Measurements from ENCODE around the gene LIPI. TPM values are rescaled to one million over a fixed set of nuclear protein-coding genes. Genes with fewer than 3 reads are reported as not detected.
"Not testable (repeated sequence)": the region's sequence is repeated elsewhere in the genome, so short reads cannot be mapped to it uniquely, and the experiment has no call there.

Gene LIPI
- total and polyA plus RNA-seq, 2 experiments from 2014 or later, result not detected

DNA sequence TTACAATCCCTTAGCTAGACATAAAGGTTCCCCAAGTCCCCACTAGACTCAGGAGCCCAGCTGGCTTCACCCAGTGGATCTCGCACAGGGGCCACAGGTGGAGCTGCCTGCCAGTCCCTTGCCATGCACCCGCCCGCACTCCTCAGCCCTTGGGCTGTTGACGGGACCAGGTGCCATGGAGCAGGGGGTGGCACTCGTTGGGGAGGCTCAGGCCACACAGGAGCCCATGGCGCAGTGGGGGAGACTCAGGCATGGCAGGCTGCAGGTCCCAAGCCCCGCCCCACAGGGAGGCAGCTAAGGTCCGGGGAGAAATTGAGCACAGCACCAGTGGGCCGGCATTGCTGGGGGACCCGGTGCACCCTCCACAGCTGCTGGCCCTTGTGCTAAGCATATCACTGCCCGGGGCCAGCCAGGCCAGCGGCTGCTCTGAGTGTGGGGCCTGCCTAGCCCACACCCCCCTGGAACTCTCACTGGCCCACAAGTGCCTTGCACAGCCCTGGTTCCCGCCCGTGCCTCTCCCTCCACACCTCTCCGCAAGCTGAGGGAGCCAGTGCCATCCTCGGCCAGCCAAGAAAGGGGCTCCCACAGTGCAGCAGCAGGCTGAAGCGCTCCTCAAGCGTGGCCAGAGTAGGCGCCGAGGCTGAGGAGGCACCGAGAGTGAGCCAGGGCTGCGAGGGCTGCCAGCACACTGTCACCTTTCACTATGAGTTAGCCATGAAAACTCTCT, 117.8 kb downstream of the LIPI start:
- TF ChIP-seq EZH2 (IDR thresholded peaks at IDR 0.05; ENCODE audit: insufficient read depth, poor library complexity, severe bottlenecking) (no peak), EZH2phosphoT487 (IDR thresholded peaks at IDR 0.05; ENCODE audit: insufficient read depth, low read depth) (no peak)
- in situ Hi-C loops (cut with MboI), result no loop called here
- no peaks in the 10 kb centered on the region for H3F3A ChIP-seq (ENCODE audit: insufficient read depth)
- no peaks in the 10 kb centered on the region for H4K20me1 ChIP-seq (ENCODE audit: insufficient read depth)
- H3K9ac ChIP-seq, result no peak overlapping the region
- H3K9me3 ChIP-seq (ENCODE audit: low read depth), result no peaks in the 10 kb centered on the region
- 49 to 56% methylated on average over 19 to 21 of the region's 22 CpGs for WGBS, 2 experiments (ENCODE audit: low coverage in 1 of 2, low lambda C conversion rate in 2 of 2, missing lambda C conversion rate in 2 of 2)
- H3K27ac ChIP-seq, result no peak overlapping the region
- H3K36me3 ChIP-seq (ENCODE audit: low read depth), result no peaks in the 10 kb centered on the region
- H3K4me2 ChIP-seq (ENCODE audit: unreplicated experiment), result no peak overlapping the region
- no peak overlapping the region for H3K4me3 ChIP-seq
- no peaks in the 10 kb centered on the region for H3K27me3 ChIP-seq (replicated peaks; ENCODE audit: insufficient read depth)
- no peaks in the 10 kb centered on the region for H3K9me2 ChIP-seq (ENCODE audit: insufficient read depth)
- DNase-seq, result no peak
- no peaks in the 10 kb centered on the region for H3K79me2 ChIP-seq (ENCODE audit: insufficient read depth)
- H3K4me1 ChIP-seq (ENCODE audit: insufficient read depth), result no peaks in the 10 kb centered on the region
- H2AFZ ChIP-seq, result no peak overlapping the region

GRCh38 chr21:14090184-14090583, 120.6 kb downstream of the LIPI start:
- in situ Hi-C loops (cut with MboI), result not testable (repeated sequence)

GRCh38 chr21:14088391-14088790, 122.4 kb downstream of the LIPI start:
- Histone ChIP-seq H3K4me3 (no peak overlapping the region), H3K9me3 (ENCODE audit: low read depth) (no peaks in the 10 kb centered on the region), H3K9ac (no peak overlapping the region), H3K27ac (no peak overlapping the region), H3F3A (ENCODE audit: insufficient read depth) (no peaks in the 10 kb centered on the region), H4K20me1 (ENCODE audit: insufficient read depth) (no peaks in the 10 kb centered on the region), H3K36me3 (ENCODE audit: low read depth) (no peaks in the 10 kb centered on the region), H2AFZ (no peak overlapping the region), H3K4me2 (ENCODE audit: unreplicated experiment) (no peak overlapping the region), H3K4me1 (ENCODE audit: insufficient read depth) (no peaks in the 10 kb centered on the region), H3K27me3 (replicated peaks; ENCODE audit: insufficient read depth) (no peaks in the 10 kb centered on the region), H3K9me2 (ENCODE audit: insufficient read depth) (no peaks in the 10 kb centered on the region), H3K79me2 (ENCODE audit: insufficient read depth) (no peaks in the 10 kb centered on the region)
- DNase-seq, result no peak
- WGBS, 2 experiments (ENCODE audit: low coverage in 1 of 2, low lambda C conversion rate in 2 of 2, missing lambda C conversion rate in 2 of 2), result 66 to 73% methylated on average over 6 of the region's 6 CpGs
- TF ChIP-seq EZH2phosphoT487 (IDR thresholded peaks at IDR 0.05; ENCODE audit: insufficient read depth, low read depth) (no peak), EZH2 (IDR thresholded peaks at IDR 0.05; ENCODE audit: insufficient read depth, poor library complexity, severe bottlenecking) (no peak)
- in situ Hi-C loops (cut with MboI), result no loop called here

More at GRCh38 chr21:14090184-14090583, 120.6 kb downstream of the LIPI start:
- not testable (repeated sequence) for H3K4me2 ChIP-seq (ENCODE audit: unreplicated experiment); H3K9ac ChIP-seq; H3F3A ChIP-seq (ENCODE audit: insufficient read depth); H2AFZ ChIP-seq; H4K20me1 ChIP-seq (ENCODE audit: insufficient read depth); H3K9me2 ChIP-seq (ENCODE audit: insufficient read depth); H3K4me1 ChIP-seq (ENCODE audit: insufficient read depth); H3K36me3 ChIP-seq (ENCODE audit: low read depth); H3K27ac ChIP-seq; H3K27me3 ChIP-seq (replicated peaks; ENCODE audit: insufficient read depth); H3K4me3 ChIP-seq; H3K79me2 ChIP-seq (ENCODE audit: insufficient read depth); DNase-seq; H3K9me3 ChIP-seq (ENCODE audit: low read depth)

DNA sequence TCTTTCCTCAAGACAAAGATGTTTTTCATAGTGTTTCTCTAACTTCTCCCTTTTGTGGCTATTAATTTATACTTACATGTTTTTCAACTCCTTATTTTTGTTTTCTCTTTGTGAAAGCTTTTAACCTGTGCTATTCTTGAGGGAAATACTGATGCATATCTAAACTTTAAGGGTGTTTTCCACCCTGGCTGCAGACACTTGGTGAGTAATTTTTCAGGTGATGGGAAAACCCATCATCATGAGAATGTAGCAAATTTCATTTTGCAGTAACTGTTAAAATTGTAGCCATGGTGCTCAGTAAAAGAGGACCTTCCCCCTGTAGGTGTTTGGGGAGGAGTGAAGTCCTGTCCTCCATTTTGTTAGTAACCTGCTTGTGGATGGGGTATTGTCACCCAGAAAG, 124.2 kb downstream of the LIPI start:
- Histone ChIP-seq H3K79me2 (ENCODE audit: insufficient read depth) (no peaks in the 10 kb centered on the region), H4K20me1 (ENCODE audit: insufficient read depth) (no peaks in the 10 kb centered on the region)
- in situ Hi-C loops (cut with MboI), result no loop called here

DNA sequence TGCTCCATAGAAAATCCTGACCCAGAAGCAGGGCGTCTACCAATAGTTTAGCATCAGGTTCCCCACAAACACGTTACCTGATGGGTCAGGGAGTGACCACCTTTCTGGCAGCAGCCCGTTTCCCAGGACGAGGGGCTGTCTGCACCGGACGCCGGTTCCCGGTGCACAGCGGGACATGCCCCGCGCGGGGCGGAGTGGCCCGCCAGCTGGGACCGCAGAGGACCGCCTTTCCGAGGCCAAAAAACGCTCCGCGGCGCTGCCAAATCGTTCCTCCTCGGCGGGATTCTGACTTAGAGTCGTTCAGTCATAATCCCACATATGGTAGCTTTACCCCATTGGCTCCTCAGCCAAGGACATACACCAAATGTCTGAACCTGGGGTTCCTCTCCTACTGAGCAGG, 126.1 kb downstream of the LIPI start:
- H3K9me2 ChIP-seq (ENCODE audit: insufficient read depth), result no peaks in the 10 kb centered on the region
- no peaks in the 10 kb centered on the region for H3K36me3 ChIP-seq (ENCODE audit: low read depth)
- WGBS, 2 experiments (ENCODE audit: low coverage in 1 of 2, low lambda C conversion rate in 2 of 2, missing lambda C conversion rate in 2 of 2), result 88 to 92% methylated on average over 22 to 25 of the region's 25 CpGs
- TF ChIP-seq EZH2phosphoT487 (IDR thresholded peaks at IDR 0.05; ENCODE audit: insufficient read depth, low read depth) (no peak), EZH2 (IDR thresholded peaks at IDR 0.05; ENCODE audit: insufficient read depth, poor library complexity, severe bottlenecking) (no peak)
- DNase-seq, result no peak
- no peaks in the 10 kb centered on the region for H3K27me3 ChIP-seq (replicated peaks; ENCODE audit: insufficient read depth)
- in situ Hi-C loops (cut with MboI), result no loop called here
- no peaks in the 10 kb centered on the region for H3F3A ChIP-seq (ENCODE audit: insufficient read depth)
- no peaks in the 10 kb centered on the region for H3K9me3 ChIP-seq (ENCODE audit: low read depth)
- H3K79me2 ChIP-seq (ENCODE audit: insufficient read depth), result no peaks in the 10 kb centered on the region
- H3K9ac ChIP-seq, result no peak overlapping the region
- no peak overlapping the region for H3K4me2 ChIP-seq (ENCODE audit: unreplicated experiment)
- H3K4me1 ChIP-seq (ENCODE audit: insufficient read depth), result no peaks in the 10 kb centered on the region
- no peaks in the 10 kb centered on the region for H4K20me1 ChIP-seq (ENCODE audit: insufficient read depth)
- H2AFZ ChIP-seq, result no peak overlapping the region
- no peak overlapping the region for H3K27ac ChIP-seq
- H3K4me3 ChIP-seq, result no peak overlapping the region

More for the DNA sequence above, 124.2 kb downstream of the LIPI start:
- H3K27me3 ChIP-seq (replicated peaks; ENCODE audit: insufficient read depth), result no peaks in the 10 kb centered on the region
- no peaks in the 10 kb centered on the region for H3K9me2 ChIP-seq (ENCODE audit: insufficient read depth)
- H3K9me3 ChIP-seq (ENCODE audit: low read depth), result no peaks in the 10 kb centered on the region
- no peak overlapping the region for H3K4me3 ChIP-seq
- no peak overlapping the region for H3K9ac ChIP-seq
- DNase-seq, result no peak
- H3F3A ChIP-seq (ENCODE audit: insufficient read depth), result no peaks in the 10 kb centered on the region
- H3K27ac ChIP-seq, result no peak overlapping the region
- no peak overlapping the region for H2AFZ ChIP-seq
- no peak overlapping the region for H3K4me2 ChIP-seq (ENCODE audit: unreplicated experiment)
- H3K4me1 ChIP-seq (ENCODE audit: insufficient read depth), result no peaks in the 10 kb centered on the region
- TF ChIP-seq EZH2 (IDR thresholded peaks at IDR 0.05; ENCODE audit: insufficient read depth, poor library complexity, severe bottlenecking) (no peak), EZH2phosphoT487 (IDR thresholded peaks at IDR 0.05; ENCODE audit: insufficient read depth, low read depth) (no peak)
- no peaks in the 10 kb centered on the region for H3K36me3 ChIP-seq (ENCODE audit: low read depth)

Data from GM23248 (cell line).